ENCODE data around the gene PBXIP1.

Gene PBXIP1

DNA sequence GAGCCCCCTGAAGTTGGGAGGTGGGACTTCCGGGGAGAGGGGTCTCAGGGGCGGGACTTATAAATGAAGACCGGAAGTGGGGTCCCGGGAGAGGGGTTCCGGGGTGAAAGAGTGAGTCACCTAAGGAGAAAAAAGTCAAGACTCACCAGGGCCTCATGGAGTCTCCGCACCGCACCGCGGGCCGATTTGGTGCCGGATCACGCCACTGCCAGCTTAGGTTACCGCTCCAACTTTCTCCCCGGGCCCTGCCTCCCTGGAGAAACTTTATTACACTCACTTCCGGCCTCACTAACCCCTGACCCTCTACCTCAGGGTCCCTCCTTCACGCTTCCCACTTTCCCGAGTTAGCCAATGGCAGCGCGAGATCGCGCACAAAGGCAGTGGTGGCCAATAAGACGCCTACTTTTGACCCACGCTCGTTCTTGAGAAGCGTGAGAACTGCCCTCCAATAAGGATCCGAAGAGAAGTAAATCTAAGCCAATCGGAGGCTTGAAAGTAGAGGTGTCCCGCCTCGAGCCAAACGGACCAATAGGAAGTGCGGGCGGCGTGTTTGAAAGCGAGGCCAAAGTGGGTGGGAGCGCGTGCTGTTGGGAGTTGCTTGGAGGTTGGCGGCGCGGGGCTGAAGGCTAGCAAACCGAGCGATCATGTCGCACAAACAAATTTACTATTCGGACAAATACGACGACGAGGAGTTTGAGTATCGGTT, 18.4 kb upstream of the PBXIP1 start, which contains the start of gene CKS1B:
CKS1B (plus strand) TSS at position 580 of the 706 bp plus-strand sequence; CDS start at position 645, 65 bp downstream.
- peak within 1 kb of the TSS; percentile 96 for H3K27ac ChIP-seq
- peak within 1 kb of the TSS; percentile 78 for H3K4me3 ChIP-seq (ENCODE audit: low read depth, low read length)
- no peaks in the 10 kb centered on the region for H3K36me3 ChIP-seq (replicated peaks)
- TF ChIP-seq, protein P1, sequence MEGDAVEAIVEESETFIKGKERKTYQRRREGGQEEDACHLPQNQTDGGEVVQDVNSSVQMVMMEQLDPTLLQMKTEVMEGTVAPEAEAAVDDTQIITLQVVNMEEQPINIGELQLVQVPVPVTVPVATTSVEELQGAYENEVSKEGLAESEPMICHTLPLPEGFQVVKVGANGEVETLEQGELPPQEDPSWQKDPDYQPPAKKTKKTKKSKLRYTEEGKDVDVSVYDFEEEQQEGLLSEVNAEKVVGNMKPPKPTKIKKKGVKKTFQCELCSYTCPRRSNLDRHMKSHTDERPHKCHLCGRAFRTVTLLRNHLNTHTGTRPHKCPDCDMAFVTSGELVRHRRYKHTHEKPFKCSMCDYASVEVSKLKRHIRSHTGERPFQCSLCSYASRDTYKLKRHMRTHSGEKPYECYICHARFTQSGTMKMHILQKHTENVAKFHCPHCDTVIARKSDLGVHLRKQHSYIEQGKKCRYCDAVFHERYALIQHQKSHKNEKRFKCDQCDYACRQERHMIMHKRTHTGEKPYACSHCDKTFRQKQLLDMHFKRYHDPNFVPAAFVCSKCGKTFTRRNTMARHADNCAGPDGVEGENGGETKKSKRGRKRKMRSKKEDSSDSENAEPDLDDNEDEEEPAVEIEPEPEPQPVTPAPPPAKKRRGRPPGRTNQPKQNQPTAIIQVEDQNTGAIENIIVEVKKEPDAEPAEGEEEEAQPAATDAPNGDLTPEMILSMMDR (IDR thresholded peaks at IDR 0.05; ENCODE audit: low read depth, low read length, missing control alignments): no peak
- H3K27me3 ChIP-seq (replicated peaks): no peaks in the 10 kb centered on the region
- in situ Hi-C loops (cut with HindIII; ENCODE audit: low pct_ligation_motif_present, low sequenced_read_pairs): no loop called here
- peak; percentile 100 for DNase-seq

DNA sequence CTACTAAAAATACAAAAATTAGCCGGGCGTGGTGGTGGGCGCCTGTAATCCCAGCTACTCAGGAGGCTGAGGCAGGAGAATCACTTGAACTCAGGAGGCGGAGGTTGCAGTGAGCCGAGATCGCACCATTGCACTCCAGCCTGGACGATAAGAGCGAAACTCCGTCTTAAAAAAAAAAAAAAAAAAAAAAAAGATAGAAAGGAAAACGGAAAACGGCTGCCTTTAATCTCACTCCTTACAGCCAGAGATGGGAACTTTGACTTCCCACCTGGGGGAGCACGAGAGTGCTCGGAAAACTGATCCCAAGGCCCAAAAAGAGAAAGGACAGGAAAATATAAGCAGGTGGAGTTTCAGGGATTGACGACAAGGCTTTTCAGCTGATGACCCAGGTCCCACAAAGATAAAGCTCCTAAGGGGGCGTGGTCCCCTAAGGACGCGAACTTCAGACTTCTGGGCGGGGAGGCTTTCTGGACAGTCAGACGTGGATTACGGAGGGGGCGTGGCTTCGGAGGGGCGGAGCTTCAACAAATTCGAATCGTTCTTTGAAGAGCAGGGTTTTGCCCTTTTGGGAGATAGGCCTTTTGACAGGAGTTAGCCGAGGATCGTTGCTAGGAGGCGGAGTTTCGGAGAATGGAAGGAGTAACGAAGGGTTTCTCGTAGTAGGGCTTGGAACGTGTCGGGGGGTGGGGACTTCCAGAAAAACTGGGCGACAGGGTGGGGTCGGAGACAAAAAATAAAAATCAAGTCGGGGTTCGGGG, 17.6 kb upstream of the PBXIP1 start:
- Histone ChIP-seq H3K27me3 (replicated peaks) (no peaks in the 10 kb centered on the region), H3K36me3 (replicated peaks) (no peaks in the 10 kb centered on the region), H3K4me3 (ENCODE audit: low read depth, low read length) (peak overlapping the region; percentile 78), H3K27ac (peak overlapping the region; percentile 96)
- peak; percentile 98 for DNase-seq
- TF ChIP-seq, protein P1 (IDR thresholded peaks at IDR 0.05; ENCODE audit: low read depth, low read length, missing control alignments): peak; percentile 37
- in situ Hi-C loops (cut with HindIII; ENCODE audit: low pct_ligation_motif_present, low sequenced_read_pairs): no loop called here

DNA sequence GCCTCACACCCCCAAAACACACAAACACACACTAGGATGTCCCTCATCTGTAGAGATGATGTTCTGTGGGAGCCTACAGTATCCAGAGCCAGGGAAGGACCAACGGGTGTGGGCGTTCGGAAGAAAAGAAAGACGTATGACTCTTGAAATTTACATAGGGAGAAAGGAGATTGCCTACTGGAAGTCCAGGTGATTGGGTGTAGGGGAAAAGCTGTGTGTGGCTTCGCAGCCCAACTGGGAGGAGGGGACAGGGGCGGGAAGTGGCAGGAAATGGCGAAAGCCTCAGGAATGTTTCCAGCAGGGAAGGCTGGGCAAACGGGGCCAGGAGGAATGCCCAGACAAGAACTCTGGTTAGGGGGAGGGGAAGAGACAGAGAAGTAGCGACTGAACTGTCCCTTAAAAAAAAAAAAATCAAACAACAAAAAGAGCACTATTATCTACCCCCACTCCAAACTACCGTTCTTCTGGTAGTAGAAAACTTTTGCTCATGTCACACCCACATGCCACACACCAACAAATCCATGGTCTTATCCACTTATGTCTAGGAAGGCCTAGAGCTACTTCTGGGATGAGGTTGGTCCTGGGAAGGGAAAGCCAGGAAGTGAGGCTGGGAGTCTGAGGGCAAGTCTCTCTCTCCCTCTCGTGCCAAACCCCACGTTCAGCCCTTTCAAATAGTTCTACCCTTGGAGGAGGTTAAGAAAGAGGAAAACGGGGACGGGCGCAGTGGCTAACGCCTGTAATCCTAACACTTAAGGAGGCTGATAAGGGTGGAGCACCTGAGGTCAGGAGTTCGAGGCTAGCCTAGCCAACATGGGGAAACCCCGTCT, 16.8 kb upstream of the PBXIP1 start:
- TF ChIP-seq, protein P1 (IDR thresholded peaks at IDR 0.05; ENCODE audit: low read depth, low read length, missing control alignments): no peak
- Histone ChIP-seq H3K4me3 (ENCODE audit: low read depth, low read length) (peak overlapping the region; percentile 78), H3K27ac (peak overlapping the region; percentile 96), H3K27me3 (replicated peaks) (no peaks in the 10 kb centered on the region), H3K36me3 (replicated peaks) (peaks cover 7% of the 10 kb centered on the region)
- in situ Hi-C loops (cut with HindIII; ENCODE audit: low pct_ligation_motif_present, low sequenced_read_pairs): no loop called here
- DNase-seq: peak; percentile 84

DNA sequence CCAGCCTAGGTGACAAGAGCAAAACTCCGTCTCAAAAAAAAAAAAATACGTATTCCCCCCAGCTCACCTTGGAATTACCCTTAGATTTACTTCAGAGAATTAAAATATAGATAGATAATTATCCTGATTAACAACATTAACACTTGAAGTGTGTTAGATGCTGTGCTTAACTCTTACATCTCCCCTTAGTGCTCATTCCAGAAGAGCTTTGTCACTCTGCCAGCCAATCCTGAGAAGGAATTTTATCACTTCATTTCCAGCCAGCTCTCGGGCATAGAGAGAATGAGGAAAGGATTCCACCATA, 16.3 kb upstream of the PBXIP1 start:
- TF ChIP-seq, protein P1 (IDR thresholded peaks at IDR 0.05; ENCODE audit: low read depth, low read length, missing control alignments): no peak
- no peak for DNase-seq
- no peaks in the 10 kb centered on the region for H3K27me3 ChIP-seq (replicated peaks)
- peaks cover 13% of the 10 kb centered on the region for H3K36me3 ChIP-seq (replicated peaks)
- H3K4me3 ChIP-seq (ENCODE audit: low read depth, low read length): peak overlapping the region; percentile 78
- in situ Hi-C loops (cut with HindIII; ENCODE audit: low pct_ligation_motif_present, low sequenced_read_pairs): no loop called here
- peak overlapping the region; percentile 96 for H3K27ac ChIP-seq

DNA sequence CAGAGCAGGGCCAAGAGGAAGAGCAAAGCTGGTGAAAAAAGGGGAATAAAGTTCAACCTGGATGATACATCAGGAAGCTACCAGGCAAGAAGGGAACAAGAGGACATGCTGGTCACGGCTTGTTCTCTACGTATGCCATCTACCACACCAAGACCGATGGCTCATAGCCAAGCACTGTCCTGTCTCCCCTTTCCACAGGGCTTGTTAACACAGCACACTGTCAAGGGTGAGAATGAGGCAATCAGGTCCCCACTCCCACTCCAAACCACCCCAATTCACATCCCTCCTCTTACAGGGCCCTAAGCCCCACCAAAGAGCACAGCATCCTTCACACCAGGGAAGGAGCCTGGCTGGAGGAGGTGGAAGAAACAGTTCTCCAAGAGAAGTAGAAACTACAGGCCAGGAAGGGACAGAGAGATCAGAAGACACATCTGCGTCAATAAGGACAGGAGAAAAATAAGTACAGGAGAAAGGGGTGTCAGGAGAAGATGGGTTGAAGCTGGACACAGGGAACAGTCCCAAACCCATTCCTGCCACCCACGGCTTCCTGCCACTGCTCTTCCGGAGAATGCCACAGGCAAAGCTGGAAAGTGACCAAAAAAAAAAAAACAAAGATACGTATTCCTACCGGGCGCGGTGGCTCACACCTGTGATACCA, 15.6 kb upstream of the PBXIP1 start:
- Histone ChIP-seq H3K27ac (peak overlapping the region; percentile 96), H3K4me3 (ENCODE audit: low read depth, low read length) (peak overlapping the region; percentile 74), H3K36me3 (replicated peaks) (peaks cover 20% of the 10 kb centered on the region), H3K27me3 (replicated peaks) (no peaks in the 10 kb centered on the region)
- TF ChIP-seq, protein P1 (IDR thresholded peaks at IDR 0.05; ENCODE audit: low read depth, low read length, missing control alignments): no peak
- DNase-seq: peak; percentile 56
- in situ Hi-C loops (cut with HindIII; ENCODE audit: low pct_ligation_motif_present, low sequenced_read_pairs): no loop called here

Measured in brain microvascular endothelial cell (primary cell).